Activated naive CD4-positive, alpha-beta T cell treated with anti-CD3 and anti-CD28 coated beads, Interleukin-2, amount 50 U/mL, for 24 hours (primary cell): ENCODE measurements around the gene NEURL1.

Source experiments
- H3K27ac Mint-ChIP-seq: one replicate; pipeline ENCODE4 v1.8.0; 2021; ENCODE audit warnings: mild to moderate bottlenecking, mixed read lengths
- H3K27me3 Mint-ChIP-seq: one replicate; pipeline ENCODE4 v1.8.0; 2021; ENCODE audit warnings: mixed read lengths
- H3K36me3 Mint-ChIP-seq: one replicate; pipeline ENCODE4 v1.8.0; 2021; ENCODE audit warnings: mixed read lengths
- H3K4me1 Mint-ChIP-seq: one replicate; pipeline ENCODE4 v1.8.0; 2021; ENCODE audit warnings: mixed read lengths
- H3K4me3 Mint-ChIP-seq: one replicate; pipeline ENCODE4 v1.8.0; 2021; ENCODE audit warnings: mild to moderate bottlenecking, mixed read lengths
- H3K9me3 Mint-ChIP-seq: one replicate; pipeline ENCODE4 v1.8.0; 2021; ENCODE audit warnings: mixed read lengths

NEURL1 gene

DNA sequence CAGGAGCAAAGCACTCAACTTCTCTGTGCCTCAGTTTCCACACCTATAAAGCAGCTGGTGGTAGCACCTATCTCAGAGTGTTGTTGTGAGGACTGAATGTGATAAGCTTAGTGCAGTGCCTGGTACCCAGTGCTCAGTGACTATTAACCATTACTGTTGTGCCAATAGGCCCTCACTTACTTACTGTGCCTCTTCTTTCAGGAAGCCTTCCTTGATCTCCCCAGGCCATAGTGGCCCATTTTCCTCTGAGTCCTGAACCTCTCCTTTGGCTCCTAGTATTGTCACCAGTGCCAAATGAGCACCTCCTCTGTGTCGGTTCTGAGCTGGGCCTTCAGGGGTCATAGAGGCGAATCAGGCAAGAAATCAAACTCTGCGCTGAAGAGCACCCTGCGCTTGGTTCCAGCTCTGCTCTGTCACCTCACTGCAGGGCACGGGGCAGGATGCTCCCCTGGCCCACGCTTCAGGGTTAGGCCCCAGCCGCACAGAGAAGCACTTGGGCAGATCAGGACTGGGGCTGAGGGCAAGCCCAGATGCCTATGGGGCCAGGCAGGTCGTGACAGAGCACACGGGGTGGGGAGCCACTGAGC, 37.3 kb upstream of the NEURL1 start:
- Mint-ChIP-seq H3K36me3 (no peaks in the 10 kb centered on the region), H3K27me3 (no peaks in the 10 kb centered on the region), H3K9me3 (no peaks in the 10 kb centered on the region), H3K27ac (no peak overlapping the region), H3K4me1 (peaks cover 11% of the 10 kb centered on the region), H3K4me3 (no peak overlapping the region)

DNA sequence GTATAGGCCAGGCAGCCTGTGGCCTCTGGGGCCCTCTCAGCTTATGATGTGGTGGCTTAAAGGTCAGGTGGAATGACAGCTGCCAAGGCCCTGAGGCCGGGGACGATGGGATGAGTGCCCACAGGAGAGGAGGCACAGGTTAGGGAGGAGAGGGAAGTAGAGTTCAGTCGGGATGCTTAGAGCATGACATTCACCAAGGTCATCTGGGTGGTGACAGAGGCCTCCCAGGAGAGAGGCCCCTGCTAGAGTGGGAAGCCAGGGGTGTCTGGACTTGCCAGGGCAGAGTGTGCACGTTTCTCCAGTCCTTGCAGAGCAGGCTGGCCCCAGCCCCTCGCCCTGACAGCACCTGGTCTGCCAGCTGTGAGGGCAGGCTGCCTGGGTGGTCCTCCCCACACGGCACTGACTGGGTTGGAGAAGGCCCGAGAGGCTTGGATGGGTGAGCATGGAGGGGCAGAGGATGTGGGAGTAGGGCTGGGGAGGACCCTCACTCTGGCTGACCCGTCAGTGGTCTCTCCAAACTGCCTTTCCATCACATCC, 36.3 kb upstream of the NEURL1 start:
- no peaks in the 10 kb centered on the region for H3K36me3 Mint-ChIP-seq
- no peaks in the 10 kb centered on the region for H3K9me3 Mint-ChIP-seq
- H3K4me3 Mint-ChIP-seq: no peak overlapping the region
- no peaks in the 10 kb centered on the region for H3K27me3 Mint-ChIP-seq
- H3K4me1 Mint-ChIP-seq: peaks cover 5% of the 10 kb centered on the region
- H3K27ac Mint-ChIP-seq: peak overlapping the region; percentile 72

DNA sequence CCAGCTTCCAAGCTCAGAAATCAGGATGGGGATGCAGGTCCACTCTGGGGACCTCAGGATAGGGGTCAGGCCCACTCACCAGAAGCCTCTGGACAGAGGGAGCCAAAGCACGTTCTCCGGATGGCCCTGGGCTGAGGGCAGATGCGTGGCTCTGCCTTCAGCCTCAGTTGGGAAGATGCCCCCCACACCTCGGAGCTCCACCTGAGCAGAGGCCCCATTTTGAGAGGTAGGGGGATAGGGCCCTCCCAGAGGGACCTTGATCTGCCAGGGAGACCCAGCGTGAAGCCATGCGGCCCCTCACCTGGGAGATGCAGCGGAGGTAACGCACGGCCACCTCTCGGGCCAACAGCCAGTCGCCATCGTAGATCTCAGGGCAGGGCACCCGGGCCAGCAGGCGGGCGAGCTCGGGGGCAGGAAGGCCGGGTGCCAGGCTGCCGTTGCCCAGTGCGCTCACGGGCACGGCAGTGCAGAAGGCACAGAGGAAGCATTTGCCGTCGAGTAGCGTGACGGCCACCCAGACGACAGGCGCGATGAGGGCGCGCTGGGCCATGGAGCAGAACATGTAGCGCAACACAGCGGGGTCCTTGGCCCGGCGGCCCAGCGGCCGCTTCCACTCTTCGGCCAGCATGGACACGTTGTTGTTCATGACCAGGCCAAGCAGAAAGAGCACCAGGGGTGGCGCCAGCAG, 35.5 kb upstream of the NEURL1 start:
- peaks cover 4% of the 10 kb centered on the region for H3K4me1 Mint-ChIP-seq
- H3K4me3 Mint-ChIP-seq: no peak overlapping the region
- no peak overlapping the region for H3K27ac Mint-ChIP-seq
- H3K27me3 Mint-ChIP-seq: no peaks in the 10 kb centered on the region
- no peaks in the 10 kb centered on the region for H3K36me3 Mint-ChIP-seq
- no peaks in the 10 kb centered on the region for H3K9me3 Mint-ChIP-seq

DNA sequence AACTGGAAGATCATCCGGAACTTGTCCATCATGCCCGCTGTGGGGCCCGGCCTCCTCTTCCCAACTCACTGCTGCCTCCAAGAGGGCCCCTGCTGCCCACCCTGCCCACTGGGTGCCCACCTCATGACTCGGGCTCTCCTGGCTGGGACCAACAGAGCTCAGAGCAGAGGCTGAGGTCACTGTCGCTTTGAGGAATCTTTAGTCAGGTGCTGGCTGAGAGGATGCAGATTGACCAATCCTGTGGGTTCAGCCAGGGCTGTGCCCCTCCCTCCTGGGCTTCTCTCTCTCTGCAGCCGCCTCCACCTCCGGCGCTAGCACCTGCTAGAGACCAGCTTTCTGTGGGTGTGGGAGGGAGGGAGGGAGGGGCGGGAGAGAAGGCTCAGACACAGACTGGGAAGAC, 34.8 kb upstream of the NEURL1 start, which contains the start of gene CALHM1:
Gene CALHM1, minus strand, starts transcription at position 181 of the 400 bp plus-strand sequence. Its CDS starts 149 bp downstream, at position 32.
- Mint-ChIP-seq H3K27me3 (no peaks in the 10 kb centered on the region), H3K4me1 (peaks cover under 1% of the 10 kb centered on the region), H3K4me3 (no peak within 1 kb of the TSS), H3K36me3 (no peaks in the 10 kb centered on the region), H3K27ac (no peak within 1 kb of the TSS), H3K9me3 (no peaks in the 10 kb centered on the region)

DNA sequence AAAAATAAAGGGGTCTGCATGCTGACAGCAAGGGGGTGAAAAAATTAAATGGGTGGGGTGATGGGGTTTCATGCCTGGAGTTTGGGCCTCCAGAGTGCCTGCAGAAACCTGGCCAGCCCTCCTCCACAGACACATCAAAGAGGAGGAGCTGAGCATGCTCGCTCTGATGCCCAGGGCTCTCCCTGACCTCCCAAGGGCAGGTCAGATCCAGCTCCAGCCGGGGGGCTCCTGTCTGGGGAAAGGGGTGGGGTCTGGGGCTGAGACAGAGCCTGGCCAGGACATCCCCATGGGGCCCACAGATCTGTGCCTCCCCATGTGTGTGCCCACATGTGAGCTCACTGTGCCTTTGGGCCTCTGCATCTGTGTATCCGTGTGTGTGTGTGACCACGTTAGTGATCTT, 33.9 kb upstream of the NEURL1 start:
- H3K9me3 Mint-ChIP-seq: no peaks in the 10 kb centered on the region
- H3K27me3 Mint-ChIP-seq: no peaks in the 10 kb centered on the region
- no peaks in the 10 kb centered on the region for H3K36me3 Mint-ChIP-seq
- no peak overlapping the region for H3K27ac Mint-ChIP-seq
- no peaks in the 10 kb centered on the region for H3K4me1 Mint-ChIP-seq
- no peak overlapping the region for H3K4me3 Mint-ChIP-seq

DNA sequence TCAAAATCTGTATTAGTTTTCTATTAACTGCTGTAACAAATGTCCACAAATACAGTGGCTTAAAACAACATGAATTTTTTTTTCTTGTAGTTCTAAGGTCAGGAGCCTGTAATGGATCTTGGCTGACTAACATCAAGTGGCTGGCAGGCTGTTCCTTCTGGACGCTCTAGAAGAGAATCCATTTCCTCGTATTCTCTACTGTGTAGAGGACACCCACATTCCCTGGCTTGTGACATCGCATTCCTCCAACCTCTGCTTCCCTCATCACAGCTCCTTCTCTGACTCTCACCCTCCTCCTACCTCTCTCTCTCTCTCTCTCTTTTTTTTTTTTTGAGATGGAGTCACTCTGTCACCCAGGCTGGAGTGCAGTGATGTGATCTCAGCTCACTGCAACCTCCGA, 30.0 kb upstream of the NEURL1 start:
- no peaks in the 10 kb centered on the region for H3K4me1 Mint-ChIP-seq
- no peaks in the 10 kb centered on the region for H3K27me3 Mint-ChIP-seq
- no peak overlapping the region for H3K27ac Mint-ChIP-seq
- H3K9me3 Mint-ChIP-seq: no peaks in the 10 kb centered on the region
- no peaks in the 10 kb centered on the region for H3K36me3 Mint-ChIP-seq
- no peak overlapping the region for H3K4me3 Mint-ChIP-seq

DNA sequence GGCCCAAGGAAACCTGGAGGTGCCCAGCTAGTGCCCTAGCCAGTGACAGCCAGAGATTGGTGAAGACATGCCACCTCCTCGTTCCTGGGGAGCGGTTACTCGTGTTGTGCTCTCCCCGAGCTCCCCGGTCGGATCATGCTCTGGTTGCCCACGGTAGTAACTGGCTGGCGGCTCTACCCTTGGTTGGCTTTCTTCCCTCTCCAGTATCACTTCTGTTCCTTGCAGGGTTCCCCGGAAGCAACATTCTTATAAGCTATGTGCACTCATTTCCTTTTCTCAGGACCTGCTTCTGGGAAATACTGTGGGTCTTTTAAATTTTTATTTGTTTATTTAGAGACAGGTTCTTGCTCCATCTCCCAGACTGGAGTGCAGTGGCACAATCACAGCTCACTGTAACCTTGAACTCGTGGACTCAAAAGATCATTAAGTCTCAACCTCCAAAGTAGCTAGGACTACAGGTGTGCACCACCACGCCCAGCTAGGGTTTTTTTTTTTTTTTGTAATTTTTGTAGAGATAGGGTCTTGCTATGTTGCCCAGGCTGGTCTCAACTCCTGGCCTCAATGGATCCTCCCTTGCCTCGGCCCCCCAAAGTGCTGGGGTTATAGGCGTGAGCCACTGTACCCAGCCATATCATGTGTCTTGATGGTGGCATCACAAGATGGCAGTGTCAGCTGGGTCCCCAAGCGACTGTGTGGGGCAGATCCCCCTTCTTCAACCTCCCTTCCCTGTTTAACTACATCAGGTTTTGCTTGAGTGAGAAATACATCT, 27.9 kb upstream of the NEURL1 start:
- Mint-ChIP-seq H3K36me3 (no peaks in the 10 kb centered on the region), H3K27ac (no peak overlapping the region), H3K4me1 (peaks cover 4% of the 10 kb centered on the region), H3K4me3 (no peak overlapping the region), H3K9me3 (no peaks in the 10 kb centered on the region), H3K27me3 (no peaks in the 10 kb centered on the region)

DNA sequence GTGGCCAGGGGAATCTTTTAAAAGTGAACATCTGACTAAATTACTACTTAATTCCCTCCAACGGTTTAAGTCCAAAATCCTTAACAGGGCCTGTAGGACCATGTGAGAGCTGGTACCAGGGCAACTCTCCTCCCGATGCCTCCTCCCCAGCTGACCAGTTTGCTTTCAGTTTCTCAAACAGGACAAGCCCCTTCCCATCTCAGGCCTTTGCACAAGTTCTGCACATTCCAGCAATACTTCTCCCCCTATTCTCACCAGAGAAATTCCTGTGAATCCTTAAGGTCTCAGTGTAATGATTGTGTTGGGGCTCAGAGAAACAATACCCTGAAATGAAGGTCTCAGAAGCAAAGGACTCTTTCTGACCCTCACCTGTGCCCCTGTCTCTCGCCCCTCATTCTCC, 26.8 kb upstream of the NEURL1 start:
- Mint-ChIP-seq H3K4me3 (no peak overlapping the region), H3K9me3 (no peaks in the 10 kb centered on the region), H3K27me3 (no peaks in the 10 kb centered on the region), H3K4me1 (peaks cover 13% of the 10 kb centered on the region), H3K36me3 (no peaks in the 10 kb centered on the region), H3K27ac (no peak overlapping the region)

DNA sequence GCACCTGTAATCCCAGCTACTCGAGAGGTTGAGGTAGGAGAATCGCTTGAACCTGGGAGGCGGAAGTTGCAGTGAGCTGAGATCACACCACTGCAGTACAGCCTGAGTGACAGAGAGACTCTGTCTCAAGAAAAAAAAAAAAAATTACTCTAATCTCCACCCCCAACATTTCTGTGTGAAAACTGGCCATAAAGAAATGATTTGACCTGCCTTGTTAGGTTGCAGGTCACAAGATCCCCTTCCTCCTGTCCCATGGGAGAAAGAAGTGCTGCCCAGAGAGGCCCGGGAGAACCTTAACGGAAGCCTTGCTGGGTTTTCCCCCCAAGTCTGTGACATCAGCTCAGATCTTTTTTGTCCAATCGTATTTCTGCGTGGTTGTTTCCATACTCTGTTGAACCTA, 26.1 kb upstream of the NEURL1 start:
- Mint-ChIP-seq H3K4me3 (no peak overlapping the region), H3K9me3 (no peaks in the 10 kb centered on the region), H3K27ac (no peak overlapping the region), H3K4me1 (peaks cover 17% of the 10 kb centered on the region), H3K36me3 (no peaks in the 10 kb centered on the region), H3K27me3 (no peaks in the 10 kb centered on the region)

DNA sequence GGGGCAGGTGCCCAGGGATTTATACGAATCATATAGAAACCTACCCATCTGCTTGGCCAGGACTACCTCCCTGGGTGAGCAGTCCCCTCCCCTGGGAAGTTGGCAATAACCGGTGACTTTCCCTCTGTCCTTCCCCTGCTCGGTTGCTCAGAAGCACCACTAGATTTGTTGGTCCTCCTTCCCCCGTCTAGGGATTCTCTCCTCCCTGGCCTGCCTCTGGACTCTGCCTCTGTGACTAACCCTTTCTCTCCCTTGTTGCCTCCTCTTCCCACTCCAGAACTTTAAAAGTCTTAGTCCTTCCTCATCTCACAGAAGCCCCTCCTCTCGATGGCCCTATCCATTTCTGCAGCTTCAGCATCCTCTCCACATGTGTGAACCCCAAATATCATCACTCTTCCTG, 24.3 kb upstream of the NEURL1 start:
- Mint-ChIP-seq H3K36me3 (no peaks in the 10 kb centered on the region), H3K4me3 (no peak overlapping the region), H3K27ac (no peak overlapping the region), H3K9me3 (no peaks in the 10 kb centered on the region), H3K27me3 (no peaks in the 10 kb centered on the region), H3K4me1 (peaks cover 17% of the 10 kb centered on the region)

DNA sequence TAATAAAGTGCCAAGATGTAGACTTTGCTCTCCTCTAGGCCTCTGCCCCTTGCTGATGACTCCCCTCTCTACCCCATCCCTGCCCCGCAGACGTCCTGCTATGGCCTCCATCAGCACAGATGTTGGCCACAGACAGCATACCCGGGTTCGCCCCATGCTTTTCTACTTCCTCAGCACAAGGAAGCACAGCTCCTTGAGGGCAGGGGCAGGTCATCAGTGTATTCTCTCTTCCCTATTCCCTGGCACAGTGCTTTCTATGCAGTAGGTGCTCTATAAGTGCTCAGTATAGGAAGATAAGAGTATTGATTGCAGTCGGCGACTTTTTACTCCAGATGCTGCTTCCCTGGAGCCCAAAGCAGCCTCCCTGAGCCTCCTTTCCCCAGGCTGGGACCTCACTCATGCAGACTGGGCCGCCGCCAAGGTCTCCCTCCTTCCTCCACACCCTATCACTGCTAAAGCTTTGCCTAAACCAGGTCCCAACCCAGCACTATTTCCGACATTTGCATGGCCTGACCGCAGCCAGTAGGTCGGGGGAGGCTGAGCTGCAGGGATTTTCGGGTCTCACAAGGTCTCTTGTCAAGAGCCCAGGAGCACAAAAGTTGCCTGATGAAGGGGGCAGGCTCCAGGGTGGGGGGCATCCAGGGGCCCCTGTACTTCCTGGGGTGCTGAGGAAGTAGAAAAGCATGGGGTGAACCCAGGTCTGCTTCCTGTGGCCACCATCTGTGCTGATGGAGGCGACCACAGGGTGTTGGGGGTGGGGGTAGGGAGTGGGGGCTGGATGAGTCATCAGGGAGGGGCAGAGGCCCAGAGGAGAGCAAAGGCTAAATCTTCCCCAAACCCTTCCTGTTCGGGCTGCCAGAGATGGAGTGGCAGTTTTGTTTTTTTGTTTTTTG, 22.5 kb upstream of the NEURL1 start:
- peaks cover 17% of the 10 kb centered on the region for H3K4me1 Mint-ChIP-seq
- peak overlapping the region; percentile 73 for H3K27ac Mint-ChIP-seq
- peak overlapping the region; percentile 35 for H3K4me3 Mint-ChIP-seq
- H3K27me3 Mint-ChIP-seq: no peaks in the 10 kb centered on the region
- H3K9me3 Mint-ChIP-seq: no peaks in the 10 kb centered on the region
- no peaks in the 10 kb centered on the region for H3K36me3 Mint-ChIP-seq

DNA sequence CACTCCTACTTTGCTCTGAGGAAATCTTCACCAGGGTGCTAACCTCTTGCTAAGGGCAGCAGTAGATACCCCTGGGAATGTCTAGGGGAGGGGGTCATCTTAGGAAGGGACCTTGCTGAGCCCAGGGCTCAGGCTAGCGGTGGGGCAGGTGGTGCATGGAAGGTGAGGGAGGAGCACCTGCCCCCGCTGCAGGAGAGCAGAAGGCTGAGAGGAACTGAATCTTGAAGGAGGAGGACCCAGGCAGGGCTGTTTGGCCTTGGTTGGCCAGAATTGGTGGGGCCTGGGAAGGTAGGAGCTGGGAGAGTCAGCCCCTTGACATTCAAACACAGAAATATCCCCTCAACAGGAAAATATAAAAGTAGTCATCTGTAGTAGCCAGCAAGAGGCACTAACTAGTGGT, 21.5 kb upstream of the NEURL1 start:
- H3K27ac Mint-ChIP-seq: no peak overlapping the region
- H3K9me3 Mint-ChIP-seq: no peaks in the 10 kb centered on the region
- peak overlapping the region; percentile 2 for H3K4me3 Mint-ChIP-seq
- H3K4me1 Mint-ChIP-seq: peaks cover 17% of the 10 kb centered on the region
- no peaks in the 10 kb centered on the region for H3K27me3 Mint-ChIP-seq
- no peaks in the 10 kb centered on the region for H3K36me3 Mint-ChIP-seq

DNA sequence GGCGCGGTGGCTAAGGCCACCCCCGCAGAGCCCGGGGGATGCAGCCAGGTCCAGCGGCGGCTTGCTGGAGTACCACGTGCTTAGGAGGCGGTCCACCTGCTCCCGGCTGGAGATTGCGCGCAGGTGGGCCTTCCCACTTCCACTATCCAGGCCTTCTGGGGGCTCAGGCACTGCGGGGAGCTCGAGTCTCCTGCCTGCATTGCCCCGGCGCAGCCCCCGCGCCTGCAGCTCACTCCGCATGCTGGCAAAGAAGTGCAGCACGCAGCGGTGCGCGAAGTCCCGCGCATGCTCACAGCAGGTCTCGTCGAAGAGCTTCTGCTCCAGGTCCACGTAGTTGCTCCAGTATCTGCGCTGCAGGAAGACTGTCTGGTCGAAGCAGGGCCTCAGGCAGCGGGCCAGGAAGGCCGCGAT, 20.2 kb upstream of the NEURL1 start:
- no peaks in the 10 kb centered on the region for H3K36me3 Mint-ChIP-seq
- peaks cover 17% of the 10 kb centered on the region for H3K4me1 Mint-ChIP-seq
- H3K27me3 Mint-ChIP-seq: no peaks in the 10 kb centered on the region
- H3K27ac Mint-ChIP-seq: no peak overlapping the region
- H3K9me3 Mint-ChIP-seq: no peaks in the 10 kb centered on the region
- H3K4me3 Mint-ChIP-seq: no peak overlapping the region

DNA sequence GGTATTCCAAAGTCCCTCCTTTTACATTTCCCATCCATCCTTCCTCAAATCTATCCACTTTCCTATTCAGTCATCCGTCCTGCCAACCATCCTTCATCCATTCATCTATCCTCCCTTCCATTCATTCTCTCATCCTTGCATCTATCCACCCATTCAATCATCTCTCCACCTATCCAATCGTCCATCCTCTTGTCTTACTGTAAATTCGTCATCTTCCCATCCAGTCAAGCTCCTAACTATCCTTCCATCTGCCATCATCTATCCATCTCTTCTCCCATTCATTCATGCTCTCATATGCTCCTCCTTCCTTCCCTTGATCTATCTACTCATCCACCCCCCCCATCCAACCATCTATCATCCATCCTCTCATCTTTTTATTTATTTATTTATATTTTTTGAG, 19.4 kb upstream of the NEURL1 start:
- no peak overlapping the region for H3K27ac Mint-ChIP-seq
- H3K4me1 Mint-ChIP-seq: peaks cover 17% of the 10 kb centered on the region
- H3K27me3 Mint-ChIP-seq: no peaks in the 10 kb centered on the region
- H3K4me3 Mint-ChIP-seq: no peak overlapping the region
- no peaks in the 10 kb centered on the region for H3K36me3 Mint-ChIP-seq
- no peaks in the 10 kb centered on the region for H3K9me3 Mint-ChIP-seq

DNA sequence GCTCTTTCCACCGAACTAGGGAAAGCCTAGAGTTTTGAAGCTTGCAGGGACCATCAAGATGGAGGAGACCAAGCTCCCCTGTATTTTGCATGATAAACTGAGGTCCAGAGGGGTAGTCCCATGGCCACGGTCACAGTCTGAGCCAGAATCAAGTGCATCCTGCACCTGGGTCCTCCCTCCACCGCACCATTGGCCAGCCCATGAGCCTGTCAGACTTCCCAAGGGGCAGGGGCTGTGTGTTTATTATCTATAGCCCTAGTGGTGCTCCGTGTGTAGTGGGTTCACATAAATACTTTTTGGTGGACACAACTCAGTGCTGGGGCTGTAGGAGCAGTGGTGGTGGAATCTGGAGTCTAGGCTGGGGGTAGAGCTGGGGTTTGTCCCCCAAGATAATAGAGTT, 18.1 kb upstream of the NEURL1 start:
- H3K27ac Mint-ChIP-seq: no peak overlapping the region
- H3K36me3 Mint-ChIP-seq: no peaks in the 10 kb centered on the region
- no peaks in the 10 kb centered on the region for H3K9me3 Mint-ChIP-seq

More for the DNA sequence above, 18.1 kb upstream of the NEURL1 start:
- H3K4me3 Mint-ChIP-seq: no peak overlapping the region
- no peaks in the 10 kb centered on the region for H3K27me3 Mint-ChIP-seq
- H3K4me1 Mint-ChIP-seq: peaks cover 14% of the 10 kb centered on the region
